Parathyroid adenoma (tissue), 2 donors: ENCODE data around the gene KIF23.

Experiments used
- H2AFZ ChIP-seq: fragments of 300-600 bp; sonication (generic); one replicate; pipeline ENCODE4 v1.7.0; 2017; ENCODE audit warnings: antibody characterized with exemption, mild to moderate bottlenecking
- H3K27ac ChIP-seq: fragments of 300-600 bp; sonication (generic); one replicate; pipeline ENCODE4 v1.7.0; 2017
- H3K27me3 ChIP-seq: fragments of 300-600 bp; sonication (generic); one replicate; pipeline ENCODE4 v1.7.0; 2017; ENCODE audit warnings: low read length; ENCODE audit not compliant: control insufficient read depth, insufficient read depth
- H3K36me3 ChIP-seq: fragments of 300-600 bp; sonication (generic); one replicate; pipeline ENCODE4 v1.7.0; 2017; ENCODE audit warnings: low read length; ENCODE audit not compliant: control insufficient read depth, insufficient read depth
- H3K4me1 ChIP-seq: fragments of 300-600 bp; sonication (generic); one replicate; pipeline ENCODE4 v1.7.0; 2017; ENCODE audit warnings: control low read depth
- H3K4me2 ChIP-seq: fragments of 300-600 bp; sonication (generic); one replicate; pipeline ENCODE4 v1.7.0; 2017; ENCODE audit warnings: low read length
- H3K4me3 ChIP-seq: fragments of 300-600 bp; sonication (generic); one replicate; pipeline ENCODE4 v1.7.0; 2017; ENCODE audit warnings: low read depth, low read length
- H3K79me2 ChIP-seq: fragments of 300-600 bp; sonication (generic); one replicate; pipeline ENCODE4 v1.7.0; 2017; ENCODE audit warnings: control low read depth
- H3K9ac ChIP-seq: fragments of 300-600 bp; sonication (generic); one replicate; pipeline ENCODE4 v1.7.0; 2017; ENCODE audit warnings: mild to moderate bottlenecking
- H3K9me3 ChIP-seq: fragments of 300-600 bp; sonication (generic); one replicate; pipeline ENCODE4 v1.7.0; 2017; ENCODE audit warnings: low read length; ENCODE audit not compliant: control insufficient read depth
- CTCF ChIP-seq: fragments of 300-600 bp; sonication (generic); IDR thresholded peaks from one replicate; pipeline ENCODE4 v1.7.0; 2017; ENCODE audit warnings: antibody characterized with exemption, mild to moderate bottlenecking
- donor health status: primary hyperparathyroidism.

Gene KIF23

GRCh38 chr15:69479971-69480370 lies 65.8 kb downstream of the KIF23 start:
- no peaks in the 10 kb centered on the region for H3K79me2 ChIP-seq
- no peak overlapping the region for H3K9ac ChIP-seq
- peaks cover 4% of the 10 kb centered on the region for H3K4me1 ChIP-seq
- no peak overlapping the region for H3K4me2 ChIP-seq
- no peaks in the 10 kb centered on the region for H3K36me3 ChIP-seq
- H3K9me3 ChIP-seq, result no peaks in the 10 kb centered on the region
- H3K4me3 ChIP-seq, result no peak overlapping the region
- no peak for TF ChIP-seq CTCF
- H2AFZ ChIP-seq, result no peak overlapping the region
- no peaks in the 10 kb centered on the region for H3K27me3 ChIP-seq
- no peak overlapping the region for H3K27ac ChIP-seq

GRCh38 chr15:69480932-69481331 lies 66.8 kb downstream of the KIF23 start:
- no peak overlapping the region for H3K4me3 ChIP-seq
- no peak overlapping the region for H3K27ac ChIP-seq
- no peaks in the 10 kb centered on the region for H3K36me3 ChIP-seq
- H3K4me1 ChIP-seq, result peaks cover 6% of the 10 kb centered on the region
- H3K9ac ChIP-seq, result no peak overlapping the region
- H3K79me2 ChIP-seq, result no peaks in the 10 kb centered on the region
- no peaks in the 10 kb centered on the region for H3K9me3 ChIP-seq
- H3K27me3 ChIP-seq, result no peaks in the 10 kb centered on the region
- H3K4me2 ChIP-seq, result no peak overlapping the region
- TF ChIP-seq CTCF, result no peak
- H2AFZ ChIP-seq, result no peak overlapping the region

DNA sequence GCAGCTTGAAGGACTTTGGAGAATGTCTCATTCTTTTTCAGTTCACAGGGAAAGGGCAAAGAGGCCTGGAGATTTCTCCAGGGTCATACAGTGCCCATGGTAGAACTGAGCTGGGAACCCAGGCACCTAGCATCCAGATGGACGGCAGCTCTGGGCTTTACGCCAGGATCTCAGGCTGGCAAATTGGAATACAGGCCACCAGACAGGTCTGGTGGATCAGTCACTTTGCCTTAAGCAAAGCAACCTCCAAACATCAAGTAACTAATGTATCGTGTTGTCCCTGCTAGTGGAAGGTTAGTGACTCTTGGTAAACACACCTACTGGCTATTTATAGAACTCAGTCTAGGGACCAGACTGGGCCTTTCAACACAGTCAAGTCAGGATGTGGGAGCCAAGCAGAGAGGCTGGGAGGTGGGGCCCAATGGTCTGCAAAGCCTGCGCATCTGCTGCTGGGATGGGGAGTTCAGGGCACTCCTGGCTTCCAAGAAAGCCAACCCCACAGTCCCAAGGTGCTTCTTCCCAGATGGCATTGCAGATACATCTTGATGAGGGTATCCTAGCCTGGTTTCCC lies 68.6 kb downstream of the KIF23 start:
- Histone ChIP-seq H3K36me3 (no peaks in the 10 kb centered on the region), H3K4me3 (no peak overlapping the region), H2AFZ (no peak overlapping the region), H3K27me3 (no peaks in the 10 kb centered on the region), H3K9ac (no peak overlapping the region), H3K9me3 (no peaks in the 10 kb centered on the region), H3K4me2 (no peak overlapping the region), H3K4me1 (peaks cover 6% of the 10 kb centered on the region), H3K27ac (no peak overlapping the region), H3K79me2 (no peaks in the 10 kb centered on the region)
- TF ChIP-seq CTCF, result no peak

DNA sequence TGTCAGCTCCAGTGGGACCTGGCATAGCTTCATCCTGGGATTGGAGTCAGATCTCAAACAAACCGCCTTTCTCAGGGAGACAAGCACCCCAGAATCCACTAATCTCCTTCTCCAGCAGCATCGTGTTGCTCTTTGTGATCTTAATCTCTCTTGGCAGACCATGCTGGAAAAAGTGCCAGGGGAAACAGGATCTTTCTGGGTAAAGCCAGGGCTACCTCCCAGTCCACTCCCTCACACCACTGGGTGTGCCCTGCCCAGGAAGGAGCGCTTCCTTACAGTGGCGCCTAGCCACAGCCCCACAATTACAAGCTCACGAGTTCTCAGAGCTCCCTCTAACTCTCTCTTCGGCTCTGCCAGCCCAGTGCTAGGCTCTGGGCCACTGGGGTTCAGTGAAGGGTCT lies 70.7 kb downstream of the KIF23 start:
- Histone ChIP-seq H3K4me1 (peaks cover 6% of the 10 kb centered on the region), H2AFZ (no peak overlapping the region), H3K9ac (no peak overlapping the region), H3K36me3 (no peaks in the 10 kb centered on the region), H3K79me2 (no peaks in the 10 kb centered on the region), H3K4me2 (no peak overlapping the region), H3K27me3 (no peaks in the 10 kb centered on the region), H3K4me3 (no peak overlapping the region), H3K9me3 (no peaks in the 10 kb centered on the region), H3K27ac (no peak overlapping the region)
- TF ChIP-seq CTCF, result no peak

- Histone ChIP-seq H3K4me1 (peaks cover 6% of the 10 kb centered on the region), H3K36me3 (no peaks in the 10 kb centered on the region), H2AFZ (no peak overlapping the region), H3K9me3 (no peaks in the 10 kb centered on the region), H3K27ac (no peak overlapping the region), H3K4me2 (no peak overlapping the region), H3K79me2 (no peaks in the 10 kb centered on the region), H3K27me3 (no peaks in the 10 kb centered on the region), H3K4me3 (no peak overlapping the region), H3K9ac (no peak overlapping the region)
- no peak for TF ChIP-seq CTCF
These were observed 72.4 kb downstream of the KIF23 start for GRCh38 chr15:69486481-69487110.
